22Rv1 (cell line): Measurements from ENCODE around the gene PRKCQ.

Source experiments
- CTCF ChIP-seq: fragments of 450-650 bp; IDR thresholded peaks from 2 replicates; pipeline ENCODE4 v1.5.1; 2017; ENCODE audit warnings: mild to moderate bottlenecking
- ZFX ChIP-seq: fragments of 450-650 bp; IDR thresholded peaks from 2 replicates; pipeline ENCODE4 v1.6.1; 2017; ENCODE audit warnings: antibody characterized with exemption, borderline replicate concordance

- TF ChIP-seq CTCF (no peak), ZFX (no peak)
These were observed 27.7 kb upstream of the PRKCQ start for GRCh38 chr10:6607778-6608177.
